K562 (cell line): ENCODE data around the gene ERFL.

Source experiments
- CREB1 ChIP-seq, 2 experiments: sonication (generic) in 1 of 2; formaldehyde crosslinking in 1 of 2; IDR thresholded peaks; 2 replicates each; pipeline versions ENCODE4 v1.6.1 to v1.8.0; 2012 to 2022; ENCODE audit warnings: inconsistent platforms in 1 of 2, mild to moderate bottlenecking in 1 of 2, missing genetic modification reagents in 1 of 2, moderate library complexity in 1 of 2
- RFX5 ChIP-seq: IDR thresholded peaks from 2 replicates; pipeline ENCODE4 v1.6.1; 2011; ENCODE audit warnings: low read depth, mild to moderate bottlenecking, improper control_type of control experiment, low read length
- SMARCA4 ChIP-seq: fragments of 450-650 bp; IDR thresholded peaks from 2 replicates; pipeline ENCODE4 v1.6.1; 2016
- TF ChIP-seq, protein P1 (sequence below): fragments of 450-650 bp; IDR thresholded peaks from 2 replicates; pipeline ENCODE4 v1.6.1; 2016; ENCODE audit warnings: antibody characterized with exemption
- TF ChIP-seq, protein P2 (sequence below), 3 experiments: IDR thresholded peaks in 2 of 3; conservative IDR thresholded peaks in 1 of 3; 2 replicates each; pipeline ENCODE4 v1.5.1; 2011 to 2012; ENCODE audit warnings: low read length in 3 of 3, mild to moderate bottlenecking in 3 of 3, control low read depth in 2 of 3, improper control_type of control experiment in 1 of 3, inconsistent platforms in 1 of 3, low read depth in 1 of 3, mixed read lengths in 1 of 3, moderate library complexity in 1 of 3; ENCODE audit not compliant: insufficient read depth in 2 of 3

DNA sequence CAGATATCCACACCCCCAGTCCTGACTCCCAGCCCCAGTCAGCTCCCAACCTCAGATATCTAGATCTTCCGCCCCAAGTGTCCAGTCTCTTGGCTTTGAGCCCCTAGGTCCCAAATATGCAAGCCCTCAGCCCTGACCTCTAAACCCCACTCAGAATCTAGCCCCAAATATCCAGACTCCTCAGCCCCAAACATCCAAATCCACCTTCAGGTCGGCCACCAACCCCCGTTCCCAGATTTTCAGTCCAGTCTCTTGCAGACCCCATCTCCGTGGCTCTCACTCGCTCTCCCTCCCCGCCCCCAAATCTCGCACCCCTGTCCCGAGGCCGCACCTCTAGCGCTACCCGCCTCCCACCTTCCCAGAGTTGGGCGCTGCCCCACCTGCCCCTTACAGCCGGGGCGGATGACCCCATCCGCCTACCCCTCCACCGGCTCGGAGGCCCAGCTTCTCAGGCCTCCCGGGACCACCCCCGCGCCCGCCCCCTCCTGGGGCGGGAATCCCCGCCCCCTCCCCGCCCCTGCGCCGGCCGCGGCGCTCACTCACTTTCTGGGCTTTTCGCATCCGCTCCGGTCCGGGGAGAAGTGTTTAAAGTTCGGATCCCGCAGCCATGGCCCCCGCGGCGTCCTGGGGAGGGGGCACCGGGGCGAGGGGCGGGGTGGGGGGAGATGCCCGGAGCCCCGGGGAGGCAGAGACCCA lies 604 bp downstream of the ERFL start:
- TF ChIP-seq, protein P1, sequence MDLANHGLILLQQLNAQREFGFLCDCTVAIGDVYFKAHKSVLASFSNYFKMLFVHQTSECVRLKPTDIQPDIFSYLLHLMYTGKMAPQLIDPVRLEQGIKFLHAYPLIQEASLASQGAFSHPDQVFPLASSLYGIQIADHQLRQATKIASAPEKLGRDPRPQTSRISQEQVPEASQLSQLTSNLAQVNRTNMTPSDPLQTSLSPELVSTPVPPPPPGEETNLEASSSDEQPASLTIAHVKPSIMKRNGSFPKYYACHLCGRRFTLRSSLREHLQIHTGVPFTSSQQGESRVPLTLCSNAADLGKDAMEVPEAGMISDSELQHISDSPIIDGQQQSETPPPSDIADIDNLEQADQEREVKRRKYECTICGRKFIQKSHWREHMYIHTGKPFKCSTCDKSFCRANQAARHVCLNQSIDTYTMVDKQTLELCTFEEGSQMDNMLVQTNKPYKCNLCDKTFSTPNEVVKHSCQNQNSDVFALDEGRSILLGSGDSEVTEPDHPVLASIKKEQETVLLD, result no peak
- TF ChIP-seq CREB1 (IDR thresholded peaks at IDR 0.05), result no peak
- no peak for TF ChIP-seq CREB1 (CRISPR knock-in tag; IDR thresholded peaks at IDR 0.05)
- TF ChIP-seq SMARCA4, result no peak
- TF ChIP-seq RFX5, result no peak
- TF ChIP-seq, protein P2, sequence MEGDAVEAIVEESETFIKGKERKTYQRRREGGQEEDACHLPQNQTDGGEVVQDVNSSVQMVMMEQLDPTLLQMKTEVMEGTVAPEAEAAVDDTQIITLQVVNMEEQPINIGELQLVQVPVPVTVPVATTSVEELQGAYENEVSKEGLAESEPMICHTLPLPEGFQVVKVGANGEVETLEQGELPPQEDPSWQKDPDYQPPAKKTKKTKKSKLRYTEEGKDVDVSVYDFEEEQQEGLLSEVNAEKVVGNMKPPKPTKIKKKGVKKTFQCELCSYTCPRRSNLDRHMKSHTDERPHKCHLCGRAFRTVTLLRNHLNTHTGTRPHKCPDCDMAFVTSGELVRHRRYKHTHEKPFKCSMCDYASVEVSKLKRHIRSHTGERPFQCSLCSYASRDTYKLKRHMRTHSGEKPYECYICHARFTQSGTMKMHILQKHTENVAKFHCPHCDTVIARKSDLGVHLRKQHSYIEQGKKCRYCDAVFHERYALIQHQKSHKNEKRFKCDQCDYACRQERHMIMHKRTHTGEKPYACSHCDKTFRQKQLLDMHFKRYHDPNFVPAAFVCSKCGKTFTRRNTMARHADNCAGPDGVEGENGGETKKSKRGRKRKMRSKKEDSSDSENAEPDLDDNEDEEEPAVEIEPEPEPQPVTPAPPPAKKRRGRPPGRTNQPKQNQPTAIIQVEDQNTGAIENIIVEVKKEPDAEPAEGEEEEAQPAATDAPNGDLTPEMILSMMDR (IDR thresholded peaks at IDR 0.05 in 2 of 3, conservative IDR thresholded peaks at IDR 0.05 in 1 of 3; ENCODE audit: insufficient read depth in 2 of 3, low read depth in 1 of 3, low read length in 3 of 3), result no peak
